ENCODE data around the gene DSG3.

Gene DSG3, protein sequence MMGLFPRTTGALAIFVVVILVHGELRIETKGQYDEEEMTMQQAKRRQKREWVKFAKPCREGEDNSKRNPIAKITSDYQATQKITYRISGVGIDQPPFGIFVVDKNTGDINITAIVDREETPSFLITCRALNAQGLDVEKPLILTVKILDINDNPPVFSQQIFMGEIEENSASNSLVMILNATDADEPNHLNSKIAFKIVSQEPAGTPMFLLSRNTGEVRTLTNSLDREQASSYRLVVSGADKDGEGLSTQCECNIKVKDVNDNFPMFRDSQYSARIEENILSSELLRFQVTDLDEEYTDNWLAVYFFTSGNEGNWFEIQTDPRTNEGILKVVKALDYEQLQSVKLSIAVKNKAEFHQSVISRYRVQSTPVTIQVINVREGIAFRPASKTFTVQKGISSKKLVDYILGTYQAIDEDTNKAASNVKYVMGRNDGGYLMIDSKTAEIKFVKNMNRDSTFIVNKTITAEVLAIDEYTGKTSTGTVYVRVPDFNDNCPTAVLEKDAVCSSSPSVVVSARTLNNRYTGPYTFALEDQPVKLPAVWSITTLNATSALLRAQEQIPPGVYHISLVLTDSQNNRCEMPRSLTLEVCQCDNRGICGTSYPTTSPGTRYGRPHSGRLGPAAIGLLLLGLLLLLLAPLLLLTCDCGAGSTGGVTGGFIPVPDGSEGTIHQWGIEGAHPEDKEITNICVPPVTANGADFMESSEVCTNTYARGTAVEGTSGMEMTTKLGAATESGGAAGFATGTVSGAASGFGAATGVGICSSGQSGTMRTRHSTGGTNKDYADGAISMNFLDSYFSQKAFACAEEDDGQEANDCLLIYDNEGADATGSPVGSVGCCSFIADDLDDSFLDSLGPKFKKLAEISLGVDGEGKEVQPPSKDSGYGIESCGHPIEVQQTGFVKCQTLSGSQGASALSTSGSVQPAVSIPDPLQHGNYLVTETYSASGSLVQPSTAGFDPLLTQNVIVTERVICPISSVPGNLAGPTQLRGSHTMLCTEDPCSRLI

GRCh38 chr18:31447530-31448191, at the start of gene DSG3:
DSG3 (plus strand) TSS chr18:31447741; CDS start chr18:31447878, 137 bp downstream.
- ATAC-seq: no peak
- TF ChIP-seq, protein P1, sequence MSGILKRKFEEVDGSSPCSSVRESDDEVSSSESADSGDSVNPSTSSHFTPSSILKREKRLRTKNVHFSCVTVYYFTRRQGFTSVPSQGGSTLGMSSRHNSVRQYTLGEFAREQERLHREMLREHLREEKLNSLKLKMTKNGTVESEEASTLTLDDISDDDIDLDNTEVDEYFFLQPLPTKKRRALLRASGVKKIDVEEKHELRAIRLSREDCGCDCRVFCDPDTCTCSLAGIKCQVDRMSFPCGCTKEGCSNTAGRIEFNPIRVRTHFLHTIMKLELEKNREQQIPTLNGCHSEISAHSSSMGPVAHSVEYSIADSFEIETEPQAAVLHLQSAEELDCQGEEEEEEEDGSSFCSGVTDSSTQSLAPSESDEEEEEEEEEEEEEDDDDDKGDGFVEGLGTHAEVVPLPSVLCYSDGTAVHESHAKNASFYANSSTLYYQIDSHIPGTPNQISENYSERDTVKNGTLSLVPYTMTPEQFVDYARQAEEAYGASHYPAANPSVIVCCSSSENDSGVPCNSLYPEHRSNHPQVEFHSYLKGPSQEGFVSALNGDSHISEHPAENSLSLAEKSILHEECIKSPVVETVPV (CRISPR knock-in tag; IDR thresholded peaks at IDR 0.05): no peak
- TF ChIP-seq TCF4 (CRISPR knock-in tag; IDR thresholded peaks at IDR 0.05; ENCODE audit: borderline replicate concordance): no peak
- TF ChIP-seq PPARA (CRISPR knock-in tag; IDR thresholded peaks at IDR 0.05; ENCODE audit: borderline replicate concordance): no peak
- TF ChIP-seq ZNF70 (CRISPR knock-in tag; IDR thresholded peaks at IDR 0.05): no peak
- no peak for TF ChIP-seq BACH2 (CRISPR knock-in tag; IDR thresholded peaks at IDR 0.05; ENCODE audit: borderline replicate concordance)
- no peak for TF ChIP-seq ZFP3 (CRISPR knock-in tag; IDR thresholded peaks at IDR 0.05)
- TF ChIP-seq GLIS3 (CRISPR knock-in tag; IDR thresholded peaks at IDR 0.05): no peak
- TF ChIP-seq CREB5 (CRISPR knock-in tag; IDR thresholded peaks at IDR 0.05; ENCODE audit: low read depth): no peak
- no peak for TF ChIP-seq OSR1 (CRISPR knock-in tag; IDR thresholded peaks at IDR 0.05)
- TF ChIP-seq ZC3H10 (CRISPR knock-in tag; IDR thresholded peaks at IDR 0.05): no peak
- TF ChIP-seq SNAI2 (CRISPR knock-in tag; IDR thresholded peaks at IDR 0.05): no peak

GRCh38 chr18:31398191-31398590, 49.4 kb upstream of the DSG3 start:
- no peak for ATAC-seq
- TF ChIP-seq ZC3H10 (CRISPR knock-in tag; IDR thresholded peaks at IDR 0.05) (no peak), POU6F1 (CRISPR knock-in tag; IDR thresholded peaks at IDR 0.05; ENCODE audit: borderline replicate concordance, low read depth) (no peak), ZFP30 (CRISPR knock-in tag; IDR thresholded peaks at IDR 0.05) (no peak), TOX (CRISPR knock-in tag; IDR thresholded peaks at IDR 0.05; ENCODE audit: borderline replicate concordance) (no peak), ZNF565 (CRISPR knock-in tag; conservative IDR thresholded peaks at IDR 0.05; ENCODE audit: low read depth) (no peak), ISL1 (CRISPR knock-in tag; IDR thresholded peaks at IDR 0.05) (no peak), ESRRG (CRISPR knock-in tag; IDR thresholded peaks at IDR 0.05) (no peak), OSR1 (CRISPR knock-in tag; IDR thresholded peaks at IDR 0.05) (no peak), TSHZ2 (CRISPR knock-in tag; IDR thresholded peaks at IDR 0.05) (no peak), ZNF8 (CRISPR knock-in tag; IDR thresholded peaks at IDR 0.05) (no peak), RARB (CRISPR knock-in tag; IDR thresholded peaks at IDR 0.05) (no peak), CREB5 (CRISPR knock-in tag; IDR thresholded peaks at IDR 0.05; ENCODE audit: low read depth) (no peak), ZNF70 (CRISPR knock-in tag; IDR thresholded peaks at IDR 0.05) (no peak), ARNTL (CRISPR knock-in tag; IDR thresholded peaks at IDR 0.05; ENCODE audit: borderline replicate concordance, low read depth) (no peak), SNAI2 (CRISPR knock-in tag; IDR thresholded peaks at IDR 0.05) (no peak)
- TF ChIP-seq, protein P1 (CRISPR knock-in tag; IDR thresholded peaks at IDR 0.05): no peak

Data from SK-N-SH treated with all-trans-retinoic acid at 6 μM for 48 hours (cell line).